SW 1271 (cell line): ENCODE measurements around the gene SC5D.

Experiments
- DNase-seq, 2 experiments: peaks; one replicate each; lab custom pipeline; 2025; lab: John Stamatoyannopoulos, UW

The SC5D gene

DNA sequence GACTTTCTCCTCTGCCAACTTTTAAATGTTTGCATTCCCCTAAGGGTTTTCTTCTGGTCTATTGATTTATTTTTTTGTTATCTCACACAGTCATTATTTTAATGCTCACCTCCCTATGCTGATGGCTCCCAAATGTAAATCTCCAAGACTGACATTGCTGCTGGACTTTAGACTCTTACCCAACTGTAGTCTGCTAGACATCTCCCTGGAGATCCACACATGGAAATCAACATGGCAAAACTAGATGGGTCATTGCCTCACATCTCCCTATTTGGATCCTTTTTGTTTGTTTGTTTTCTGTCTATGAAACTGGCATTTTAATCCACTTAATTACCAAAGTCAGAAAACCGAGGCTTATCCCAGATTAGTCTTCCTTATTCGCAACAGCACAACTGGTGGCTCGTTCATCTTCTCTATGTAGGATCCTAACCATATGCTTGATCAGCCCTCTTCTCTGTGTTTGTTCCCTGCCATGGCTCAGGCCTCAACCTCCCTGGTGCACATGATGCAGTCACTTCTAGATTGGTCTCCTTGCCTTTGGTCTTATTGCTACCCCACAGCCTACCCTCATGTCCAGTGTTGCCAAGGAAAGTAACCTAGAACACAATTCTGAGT lies 37.3 kb downstream of the SC5D start:
- DNase-seq, result no peak

DNA sequence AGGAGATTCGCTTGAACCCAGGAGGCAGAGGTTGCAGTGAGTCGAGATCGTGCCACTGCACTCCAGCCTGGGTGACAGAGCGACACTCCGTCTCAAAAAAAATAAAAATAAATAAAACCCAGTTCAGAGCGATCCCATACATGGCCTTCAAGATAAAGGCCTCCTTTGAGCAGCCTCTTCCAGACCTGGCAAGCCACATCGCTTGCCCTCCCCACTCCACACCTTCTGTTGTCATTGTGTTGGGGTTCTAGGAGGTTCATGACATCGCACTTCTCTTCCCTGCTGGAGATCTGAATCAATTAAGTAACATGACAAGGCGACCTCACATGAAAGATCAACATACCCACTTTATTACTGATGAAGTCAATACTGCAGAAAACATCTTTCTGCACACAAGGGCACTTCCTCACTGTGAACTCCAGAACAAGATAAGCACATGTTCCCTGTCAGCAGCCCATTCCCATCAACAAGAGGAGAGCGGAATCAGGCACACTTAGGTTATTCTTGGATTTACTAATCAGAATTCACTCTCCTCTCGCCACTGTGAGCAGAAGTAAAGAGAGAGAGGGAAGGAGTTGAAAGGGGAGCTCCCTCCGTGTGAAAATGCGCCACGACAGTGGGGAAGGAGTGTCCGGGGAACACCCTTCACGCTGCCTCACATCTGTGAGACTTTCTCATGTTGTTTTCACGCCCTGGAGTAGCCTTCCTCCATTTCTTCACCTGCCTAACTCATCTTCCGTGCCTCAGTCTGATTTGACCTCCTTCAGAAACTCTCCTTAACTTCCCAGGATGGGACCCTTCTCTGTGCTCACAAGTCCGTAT lies 38.3 kb downstream of the SC5D start:
- no peak for DNase-seq

DNA sequence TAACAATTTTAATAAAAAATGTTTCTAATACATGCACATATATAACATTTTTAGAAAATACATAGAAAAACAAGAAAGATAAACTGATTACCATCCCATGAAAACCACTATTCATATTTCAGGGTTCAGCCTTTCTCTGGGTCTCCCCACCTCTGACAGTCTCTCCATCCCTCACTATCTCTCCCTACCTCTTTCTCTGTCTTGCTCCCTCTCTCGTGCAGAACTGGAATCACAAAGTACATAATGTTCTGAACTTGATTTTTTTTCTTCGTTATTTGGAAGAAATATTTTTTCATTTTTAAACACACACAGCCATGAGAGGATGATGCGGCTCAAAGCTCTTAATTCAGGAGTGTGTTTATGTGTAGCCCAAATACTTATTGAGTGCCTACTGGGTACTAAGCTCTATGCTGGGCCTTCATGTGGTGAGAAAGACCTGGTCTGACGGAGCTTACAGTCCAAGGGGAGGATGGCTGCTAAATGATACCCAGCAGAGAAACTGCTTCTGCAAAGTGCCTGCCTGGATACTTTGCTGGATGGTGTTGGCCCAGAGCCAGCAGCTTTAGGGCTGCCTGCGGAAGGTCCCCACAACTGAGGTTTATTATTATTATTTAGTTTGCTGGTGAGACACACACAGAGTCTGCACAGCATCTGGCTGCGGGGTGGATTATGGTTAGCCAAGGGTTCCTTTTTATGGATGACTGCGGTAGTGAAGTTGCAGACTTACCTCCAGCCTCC lies 42.6 kb downstream of the SC5D start:
- no peak for DNase-seq

DNA sequence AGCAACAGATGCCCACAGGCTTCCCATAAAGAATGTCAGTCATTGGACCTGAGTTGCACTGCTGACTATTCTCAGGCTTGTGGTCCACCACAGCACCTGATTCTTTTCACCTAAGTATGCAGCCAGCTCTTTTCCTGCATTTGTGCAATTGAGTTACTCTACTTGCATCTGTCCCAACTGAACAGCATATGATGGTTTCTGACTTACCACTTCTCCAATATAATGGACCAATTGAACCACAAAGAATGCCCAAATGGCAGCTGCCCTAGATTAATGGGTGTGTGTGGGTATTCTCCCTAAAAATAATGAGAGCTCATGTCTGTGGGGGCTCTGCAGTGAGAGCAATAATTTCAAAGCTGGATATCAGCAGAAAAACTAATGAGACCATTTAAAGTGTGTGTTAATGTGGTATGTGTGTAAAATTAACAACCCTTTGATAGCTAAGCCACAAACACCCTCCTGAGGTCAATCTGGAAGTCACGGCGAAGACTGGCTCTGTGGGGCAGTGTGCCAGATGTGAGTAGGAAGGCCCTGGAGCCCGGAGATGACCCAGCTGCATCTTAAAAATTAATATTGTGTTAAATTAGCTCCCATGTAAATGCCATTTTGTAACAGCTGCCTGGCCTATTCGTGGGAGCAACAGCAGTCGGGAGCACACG lies 43.8 kb downstream of the SC5D start:
- DNase-seq, result no peak

DNA sequence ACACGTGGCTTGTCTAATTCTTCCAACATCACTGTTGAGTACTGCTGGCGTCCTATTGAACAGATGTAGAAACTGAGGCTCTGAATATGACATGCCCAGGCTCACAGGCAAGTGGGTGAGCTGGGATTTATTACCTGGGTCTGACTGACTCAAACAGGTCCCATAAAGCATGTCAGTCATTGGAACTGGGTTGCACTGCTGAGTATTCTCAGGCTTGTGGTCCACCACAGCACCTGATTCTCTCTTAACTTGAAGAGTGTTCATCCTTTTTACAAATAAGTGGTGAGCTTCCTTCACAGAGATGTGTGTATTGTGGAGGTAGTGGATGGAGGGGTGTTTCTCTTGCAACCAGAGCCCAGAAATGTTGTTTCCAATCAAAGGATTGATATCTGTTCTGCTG lies 44.5 kb downstream of the SC5D start:
- DNase-seq, result no peak

DNA sequence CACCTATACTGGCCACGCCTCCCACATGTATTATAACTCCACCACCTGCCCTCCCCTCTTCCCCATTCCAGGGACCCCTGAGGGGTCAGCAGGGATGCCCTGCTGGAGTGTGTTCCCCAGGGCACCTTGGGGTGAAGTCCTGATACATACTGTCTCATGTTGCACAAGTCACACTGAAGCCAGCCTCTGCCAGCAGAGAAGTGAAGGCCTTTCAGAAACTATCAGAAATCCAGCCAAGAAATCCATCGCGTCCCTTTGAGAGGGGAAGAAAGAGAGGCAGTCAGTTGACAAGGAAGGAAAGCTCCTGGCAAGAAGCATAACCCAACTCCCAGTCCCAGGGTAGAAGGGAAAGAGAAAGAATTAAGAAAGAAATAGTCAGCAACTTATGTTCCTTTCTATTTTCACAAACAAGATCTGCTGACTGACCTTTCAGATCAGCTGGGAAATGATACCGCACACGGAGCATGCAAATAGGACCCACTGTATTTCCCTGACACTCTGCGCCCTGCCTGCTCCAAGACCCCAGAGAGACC lies 45.2 kb downstream of the SC5D start:
- DNase-seq, result no peak

DNA sequence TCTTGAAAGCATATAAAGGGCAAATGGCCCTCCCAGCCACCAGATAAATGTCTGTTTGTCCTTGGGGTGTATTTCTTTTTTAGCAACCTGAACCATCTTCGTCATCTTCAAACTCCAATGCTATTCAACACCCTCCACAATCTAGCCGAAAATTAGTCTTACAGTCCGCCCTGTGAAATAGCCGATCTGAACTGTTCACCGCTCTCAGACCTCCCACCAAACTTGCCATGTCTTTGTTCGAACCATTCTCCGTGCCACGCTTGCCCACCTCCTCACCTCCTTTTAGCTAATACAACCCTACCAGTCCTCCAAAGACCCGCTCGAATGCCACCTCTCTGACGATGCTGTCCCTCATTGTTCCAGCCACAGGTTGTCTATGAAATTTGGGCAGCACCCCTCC lies 46.0 kb downstream of the SC5D start:
- DNase-seq, result no peak

DNA sequence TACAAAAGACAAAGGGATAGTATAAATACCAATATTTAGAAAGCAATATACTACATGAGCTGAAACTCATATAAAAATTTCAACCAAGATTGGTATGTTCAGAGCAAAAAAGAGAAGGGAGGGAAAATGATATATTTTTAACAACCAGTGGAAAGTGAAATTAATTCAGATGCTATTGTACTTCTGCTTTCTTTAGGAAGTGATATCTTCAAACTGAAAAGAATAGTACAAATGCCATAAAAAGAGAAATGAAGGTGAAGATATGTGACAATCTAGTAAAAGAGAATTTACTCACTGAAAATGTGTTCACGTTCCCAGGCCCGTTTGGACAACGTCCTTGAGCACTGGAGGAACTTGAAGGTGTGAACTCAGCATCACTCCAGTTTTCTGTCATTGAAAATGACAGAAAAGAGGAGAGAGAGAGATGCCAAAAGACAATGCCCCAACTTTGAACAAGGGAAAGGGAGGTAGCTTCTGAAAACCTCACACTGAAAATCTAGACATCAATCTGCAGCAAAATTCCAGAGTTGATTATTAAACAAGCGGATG lies 47.5 kb downstream of the SC5D start:
- no peak for DNase-seq

DNA sequence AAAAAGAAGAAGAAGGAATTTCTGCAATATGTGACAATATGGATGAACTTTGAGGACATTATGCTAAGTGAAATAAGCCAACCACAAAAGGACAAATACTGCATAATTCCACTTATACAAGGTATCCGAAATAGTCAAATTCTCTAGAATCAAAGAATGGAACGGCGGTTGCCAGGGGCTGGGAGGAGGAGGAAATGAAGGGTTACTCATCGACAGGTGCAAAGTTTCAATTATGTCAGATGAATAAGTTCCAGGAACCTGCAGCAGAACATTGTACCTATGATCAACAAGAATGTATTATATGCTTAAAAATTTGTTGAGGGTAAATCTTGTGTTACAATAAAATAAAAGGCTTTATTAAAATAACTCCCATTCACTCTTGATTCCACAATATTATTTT lies 49.0 kb downstream of the SC5D start:
- no peak for DNase-seq

DNA sequence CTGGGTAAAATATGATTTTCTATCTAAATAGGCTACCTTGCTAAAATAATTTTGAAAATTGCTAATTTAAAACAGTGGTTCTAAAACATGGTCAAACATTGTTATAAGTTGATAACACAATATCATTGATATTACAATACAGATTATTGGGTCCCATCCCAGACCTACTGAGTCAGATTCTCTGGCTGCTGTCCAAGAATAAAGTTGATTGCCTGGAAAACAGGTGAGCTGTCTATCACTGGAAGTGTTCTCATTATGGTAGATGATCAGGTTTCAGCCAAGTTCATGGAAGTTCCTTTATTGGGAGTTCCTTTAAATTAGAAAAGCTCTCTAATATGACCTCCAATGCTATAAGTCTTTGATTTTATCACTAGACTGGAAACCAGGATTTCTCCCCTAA lies 52.3 kb downstream of the SC5D start:
- DNase-seq, result no peak

DNA sequence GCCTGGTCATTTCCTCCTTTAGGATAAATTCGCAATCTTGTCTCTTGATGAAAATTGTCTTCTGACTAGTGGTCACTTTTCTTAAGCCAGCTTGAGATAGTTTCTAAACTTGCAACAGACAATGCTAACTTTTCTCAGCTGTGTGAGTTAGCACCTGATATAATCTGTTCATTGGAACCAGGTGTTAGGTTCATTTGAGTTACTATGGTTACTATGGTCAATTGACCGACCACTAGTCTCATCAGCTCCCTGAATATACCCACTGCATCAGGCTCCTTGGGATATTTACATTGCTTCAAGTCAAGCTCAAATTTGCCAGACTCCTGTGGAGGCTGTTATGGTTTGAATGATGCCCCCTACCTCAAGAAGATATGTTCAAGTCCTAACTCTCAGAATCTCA lies 54.5 kb downstream of the SC5D start:
- no peak for DNase-seq

DNA sequence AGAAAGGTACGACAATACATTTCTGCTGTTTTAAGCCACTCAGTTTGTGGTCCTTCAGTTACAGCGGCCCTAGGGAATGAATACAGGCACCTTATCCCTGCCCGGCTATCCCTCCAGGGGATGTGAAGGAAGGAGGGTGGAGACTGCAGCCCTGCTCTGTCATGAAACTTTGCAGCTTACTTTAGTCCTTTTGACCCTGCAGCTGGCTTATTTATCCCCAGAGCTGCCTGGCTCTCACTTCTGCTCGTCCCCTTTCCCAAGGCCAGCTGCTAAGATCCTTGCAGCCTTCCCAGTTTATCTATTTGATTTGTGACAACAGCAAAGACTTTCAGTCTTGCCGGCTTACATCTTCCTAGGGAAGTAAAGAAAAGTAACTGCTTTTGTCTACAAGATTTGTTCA lies 55.2 kb downstream of the SC5D start:
- no peak for DNase-seq

DNA sequence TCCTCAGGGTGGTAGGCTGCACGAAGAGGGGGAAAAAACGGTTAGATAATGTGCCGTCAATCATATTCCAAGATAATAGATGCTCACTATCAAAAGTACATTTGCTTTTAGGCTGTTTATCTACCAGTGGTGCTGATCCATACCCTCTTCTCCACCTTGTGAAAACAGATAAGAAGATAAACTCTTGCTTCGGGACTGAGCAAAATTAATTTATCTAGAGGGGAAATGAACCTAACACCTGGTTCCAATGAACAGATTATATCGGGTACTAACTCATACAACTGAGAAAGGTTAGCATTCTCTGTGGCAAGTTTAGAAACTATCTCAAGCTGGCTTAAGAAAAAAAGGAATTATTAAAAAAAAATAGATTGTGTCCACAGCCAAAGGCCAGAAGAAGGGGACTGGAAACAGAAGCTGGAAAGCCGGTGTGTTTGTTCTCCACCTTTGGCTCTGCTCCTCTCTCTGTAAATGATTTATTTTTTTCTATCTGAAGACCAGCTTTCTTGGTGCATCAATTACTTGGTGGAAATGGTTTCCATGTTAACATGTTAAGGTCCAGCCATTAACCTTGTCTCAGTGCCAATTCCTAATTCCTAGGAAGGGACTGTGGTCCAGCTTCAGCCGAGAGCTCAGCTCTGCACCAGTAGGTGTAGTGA lies 55.8 kb downstream of the SC5D start:
- no peak for DNase-seq

DNA sequence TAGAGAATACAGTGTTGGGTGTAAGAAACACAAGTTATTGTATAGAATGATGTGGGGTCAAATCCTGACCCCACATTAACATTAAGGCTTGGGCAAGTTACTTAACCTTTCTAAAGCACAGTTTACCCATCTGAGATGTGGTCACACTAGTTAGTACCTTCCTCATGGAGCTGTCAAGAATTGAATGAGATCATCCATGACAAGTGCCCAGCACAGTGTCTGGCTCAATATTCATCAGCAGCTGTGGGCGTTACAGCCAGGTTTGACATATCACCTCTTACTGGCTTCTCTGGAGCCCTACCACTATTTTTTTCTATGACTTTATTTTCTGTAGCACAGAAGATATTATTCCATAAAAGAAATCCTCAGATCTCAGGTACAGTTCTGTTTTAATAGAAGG lies 57.2 kb downstream of the SC5D start:
- DNase-seq, result no peak

DNA sequence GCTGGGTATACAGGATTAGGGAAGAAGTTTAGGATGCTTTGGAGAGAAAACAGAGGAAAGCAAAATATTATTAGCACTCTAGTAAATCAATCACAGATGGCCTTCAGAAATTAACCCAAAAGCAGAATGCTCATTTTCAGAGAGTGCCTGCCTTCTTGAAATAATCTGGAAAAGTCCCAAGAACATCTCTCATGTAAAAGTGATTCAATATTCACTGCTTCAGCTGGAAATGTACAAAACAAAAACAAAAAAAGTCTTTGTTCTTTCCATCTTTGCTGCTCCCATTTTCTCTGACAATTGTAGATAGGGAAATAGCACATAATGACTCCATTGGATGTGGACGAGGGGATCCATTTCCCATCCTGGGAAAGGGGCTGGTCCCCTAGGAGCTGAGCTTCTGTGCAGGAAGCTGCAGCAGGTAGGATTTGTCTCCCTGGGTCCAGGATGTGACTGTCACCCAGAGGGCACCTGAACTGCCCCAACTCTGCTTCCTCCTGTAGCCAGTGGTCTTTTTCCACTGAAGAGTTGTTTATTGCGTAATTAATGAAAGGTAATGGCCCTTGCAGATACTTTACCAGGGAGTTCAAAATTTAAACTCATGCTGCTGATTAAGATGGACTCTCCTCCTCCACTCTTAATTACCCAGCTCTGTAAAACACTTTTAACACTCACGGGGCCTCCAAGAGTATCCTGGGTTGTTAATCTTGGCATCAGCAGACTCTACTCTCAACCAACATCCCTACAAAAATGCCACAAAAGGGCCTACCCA lies 57.9 kb downstream of the SC5D start:
- DNase-seq, result no peak

DNA sequence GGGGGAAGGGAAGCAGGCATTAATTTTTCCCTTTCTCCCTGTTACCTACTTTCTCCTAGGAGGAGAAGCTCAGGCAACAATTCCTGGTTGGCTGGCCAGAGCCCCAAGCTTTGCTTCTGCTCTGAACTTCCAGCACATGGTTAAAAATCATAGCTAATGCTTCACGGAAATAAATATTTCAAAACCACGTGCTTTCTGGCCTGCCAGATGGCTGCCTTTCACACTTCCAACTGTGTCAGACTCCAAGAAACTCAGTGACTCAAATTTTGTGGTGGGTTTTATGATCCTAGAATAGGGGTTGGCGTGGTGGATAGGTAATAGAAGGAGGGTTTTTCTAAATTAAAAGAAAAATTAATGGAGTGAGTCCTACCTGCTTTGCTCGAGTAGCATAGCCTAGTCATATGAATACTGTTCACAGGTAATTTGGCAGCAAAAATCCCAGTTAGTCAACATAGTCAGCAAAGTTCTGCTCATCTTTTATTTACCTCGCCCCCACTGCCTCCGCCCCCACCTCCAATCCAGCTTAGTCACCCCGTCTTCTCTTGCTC lies 58.6 kb downstream of the SC5D start:
- DNase-seq, result no peak

DNA sequence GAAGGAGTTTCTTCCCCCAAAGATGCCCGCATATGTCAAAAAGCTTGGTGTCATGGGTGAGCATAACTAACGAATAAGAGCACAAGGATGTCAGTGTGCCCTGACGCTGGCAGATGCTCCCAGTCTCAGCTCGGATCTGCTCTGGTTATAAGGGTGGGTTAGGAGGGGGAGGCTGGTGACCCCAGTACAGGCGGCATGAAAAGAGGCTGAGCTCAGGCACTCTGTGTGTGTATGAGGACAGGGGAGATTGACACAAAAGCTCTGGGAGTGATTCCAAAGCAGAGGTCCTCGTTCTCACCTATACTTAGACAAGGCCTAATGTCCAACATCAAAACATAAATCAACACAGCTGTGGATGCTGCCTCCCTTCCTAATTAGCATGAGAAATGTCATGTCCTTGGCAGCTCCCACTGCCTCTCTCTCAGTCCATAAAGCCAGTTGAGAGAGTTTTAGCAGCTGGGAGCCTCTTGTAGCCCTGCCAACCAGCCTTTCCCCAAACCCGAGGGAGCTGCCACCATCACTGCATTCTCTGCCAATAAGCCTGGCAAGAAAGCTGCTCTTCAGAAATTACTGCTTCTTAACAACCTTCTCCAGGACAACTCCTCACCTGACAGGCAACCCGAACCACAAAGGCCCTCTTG lies 59.8 kb downstream of the SC5D start:
- DNase-seq, result no peak

DNA sequence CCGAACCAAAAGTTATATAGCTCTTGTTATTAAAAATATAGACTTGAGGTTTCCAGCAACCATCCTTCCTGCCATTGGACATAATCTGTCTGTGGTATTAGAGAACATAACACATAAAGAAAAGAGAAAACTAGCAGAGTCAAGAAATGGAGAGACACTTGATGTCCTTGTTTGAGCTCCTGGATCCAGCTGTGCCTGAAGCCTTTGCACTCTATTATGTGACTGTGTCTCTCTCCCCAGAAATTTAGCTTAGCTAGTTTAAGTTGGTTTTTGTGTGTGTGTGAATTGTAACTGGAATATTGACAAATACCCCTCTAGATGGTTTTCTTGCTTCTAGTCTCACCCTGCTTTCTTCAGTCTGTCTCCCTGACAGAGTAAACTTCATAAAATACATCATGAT lies 61.6 kb downstream of the SC5D start:
- no peak for DNase-seq

DNA sequence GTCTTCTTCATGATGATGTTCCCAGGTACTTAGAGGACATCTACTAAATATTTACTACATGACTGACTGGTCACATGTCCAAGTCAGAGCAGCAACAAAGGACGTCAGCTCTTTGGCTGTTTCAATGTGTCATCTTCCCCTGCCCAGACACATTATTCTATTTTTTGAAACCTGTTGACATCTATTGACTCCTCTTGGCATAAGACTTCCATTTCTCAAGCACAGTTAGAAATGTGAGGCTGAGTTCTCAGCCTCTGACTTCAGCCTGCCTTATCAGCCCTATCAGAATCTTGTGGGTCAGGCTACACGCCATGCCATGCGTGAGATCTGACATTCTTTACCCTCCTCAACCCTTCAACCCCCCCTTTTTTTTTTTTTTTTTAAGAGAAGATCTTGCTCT lies 63.8 kb downstream of the SC5D start:
- DNase-seq, result no peak
